ENCODE data around the gene LAMB2.

LAMB2 gene

DNA sequence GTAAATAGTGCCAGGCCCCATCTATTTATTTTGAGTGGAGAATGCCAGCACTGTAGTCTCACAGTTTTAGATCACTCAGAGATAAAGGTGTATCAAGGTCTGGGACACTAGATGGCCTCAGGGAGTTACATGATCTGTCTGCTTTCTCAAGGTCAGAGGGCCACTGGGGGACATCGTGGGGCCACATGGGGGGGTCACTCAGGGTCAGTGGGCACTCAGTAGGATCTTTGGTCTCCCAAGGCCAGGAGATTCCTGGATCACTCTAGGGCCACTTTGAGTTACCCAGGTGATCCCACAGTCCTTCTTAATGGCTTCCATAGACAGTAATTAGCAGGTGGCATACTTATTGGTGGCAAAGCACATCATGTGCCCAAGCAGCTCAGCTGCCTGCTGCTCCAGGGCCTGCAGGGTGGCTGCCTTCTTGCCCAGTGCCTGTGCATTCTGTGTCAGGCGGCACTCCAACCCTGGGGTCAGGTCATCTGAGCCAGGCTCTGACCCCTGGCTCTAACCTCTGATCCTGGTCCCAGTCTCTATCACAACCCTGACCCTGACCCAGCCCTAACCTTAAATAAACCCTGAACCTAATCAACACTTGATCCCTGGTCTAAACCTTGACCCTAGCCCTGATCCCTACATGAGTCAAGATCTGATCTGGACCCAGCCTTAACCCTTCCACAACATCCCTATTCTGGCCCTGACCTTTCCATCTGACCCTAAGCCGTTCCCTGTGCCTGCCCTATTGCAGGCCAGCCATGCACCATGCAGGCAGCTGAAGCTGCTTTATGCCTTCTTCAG, 1.8 kb upstream of the LAMB2 start:
- Histone ChIP-seq H3K27me3 (ENCODE audit: control insufficient read depth in 5 of 5, insufficient read depth in 4 of 5, low read length in 5 of 5) (peaks cover 0 to 5% (median 2%) of the 10 kb centered on the region in 5 donors), H3K9me3 (ENCODE audit: control insufficient read depth in 5 of 5, low read length in 5 of 5) (no peaks in the 10 kb centered on the region), H3K36me3 (ENCODE audit: control insufficient read depth in 5 of 5, insufficient read depth in 5 of 5, low read length in 5 of 5) (peaks cover 0 to 19% (median 15%) of the 10 kb centered on the region in 5 donors), H3K4me1 (ENCODE audit: control insufficient read depth in 5 of 5, insufficient read depth in 5 of 5, low read length in 5 of 5) (peaks cover 7 to 41% (median 32%) of the 10 kb centered on the region in 5 donors), H3K9ac (ENCODE audit: low read length in 5 of 5) (peak overlapping the region in 1 of 5 donors; percentile 10), H3K4me3 (ENCODE audit: low read depth in 1 of 5, low read length in 5 of 5) (no peak overlapping the region), H3K27ac (ENCODE audit: low read depth, low read length) (no peak overlapping the region)

DNA sequence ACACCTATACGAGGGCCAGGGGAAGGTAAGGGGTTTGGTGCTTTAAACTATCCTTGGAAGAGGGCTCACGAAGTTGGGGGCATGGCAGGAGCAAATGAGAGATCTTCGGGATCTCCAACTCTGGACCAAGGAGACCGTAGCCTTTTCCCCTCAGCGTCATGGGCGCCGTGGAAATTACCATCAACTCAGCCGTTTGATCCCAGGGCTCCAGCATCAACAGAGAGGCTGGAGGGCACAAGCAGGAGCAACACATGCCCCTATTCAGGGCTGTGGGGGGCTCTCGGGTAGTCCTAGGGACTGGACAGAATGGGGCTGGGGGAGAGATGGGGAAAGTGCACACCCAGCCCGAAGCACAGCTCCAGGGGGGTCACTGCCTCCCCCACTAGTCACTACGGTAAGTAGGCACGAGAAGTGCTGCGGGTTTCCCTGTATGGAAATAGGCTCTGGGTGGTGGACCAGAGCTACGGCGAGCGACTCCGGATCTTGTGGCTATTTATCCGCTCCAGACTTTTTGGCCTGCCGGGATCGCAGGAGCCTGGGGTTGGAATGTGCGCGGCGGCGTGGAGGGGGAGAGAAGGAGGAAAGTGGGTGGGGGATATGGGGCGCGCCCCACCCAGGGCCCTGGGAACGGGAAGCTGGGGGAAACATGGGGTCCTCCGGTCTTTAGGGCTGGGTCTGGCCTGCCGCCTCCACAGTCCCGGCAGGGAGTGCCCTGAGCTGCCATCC, 539 bp upstream of the LAMB2 start:
- peaks cover 0 to 32% (median 28%) of the 10 kb centered on the region in 5 donors for H3K36me3 ChIP-seq (ENCODE audit: control insufficient read depth in 5 of 5, insufficient read depth in 5 of 5, low read length in 5 of 5)
- peak overlapping the region; percentile 49 to 91 (median 70) for H3K9ac ChIP-seq (ENCODE audit: low read length in 5 of 5)
- peak overlapping the region; percentile 72 to 95 (median 86) for H3K4me3 ChIP-seq (ENCODE audit: low read depth in 1 of 5, low read length in 5 of 5)
- peaks cover 0 to 5% (median 0%) of the 10 kb centered on the region in 5 donors for H3K27me3 ChIP-seq (ENCODE audit: control insufficient read depth in 5 of 5, insufficient read depth in 4 of 5, low read length in 5 of 5)
- H3K27ac ChIP-seq (ENCODE audit: low read depth, low read length) = peak overlapping the region; percentile 75
- H3K9me3 ChIP-seq (ENCODE audit: control insufficient read depth in 5 of 5, low read length in 5 of 5) = no peaks in the 10 kb centered on the region
- H3K4me1 ChIP-seq (ENCODE audit: control insufficient read depth in 5 of 5, insufficient read depth in 5 of 5, low read length in 5 of 5) = peaks cover 7 to 41% (median 32%) of the 10 kb centered on the region in 5 donors

DNA sequence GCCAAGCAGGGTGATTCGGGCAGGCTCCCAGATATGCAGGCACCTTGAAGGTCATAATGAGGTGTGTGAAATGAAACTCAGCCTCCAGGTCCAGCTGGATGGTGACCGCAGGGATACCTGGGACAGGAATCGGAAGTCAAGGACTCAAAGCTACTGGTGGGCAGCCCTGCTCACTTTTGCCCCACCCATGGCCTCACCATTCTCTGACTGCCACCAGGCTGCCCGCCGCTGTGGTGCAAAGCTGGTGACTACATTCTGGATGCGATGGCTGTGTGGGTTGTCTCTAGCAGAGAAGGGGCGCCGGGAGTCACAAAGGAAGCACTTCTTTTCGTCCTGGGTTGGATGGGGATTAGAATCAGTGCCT, 795 bp downstream of the LAMB2 start:
- no peaks in the 10 kb centered on the region for H3K27me3 ChIP-seq (ENCODE audit: control insufficient read depth in 5 of 5, insufficient read depth in 4 of 5, low read length in 5 of 5)
- H3K4me3 ChIP-seq (ENCODE audit: low read depth in 1 of 5, low read length in 5 of 5) = peak overlapping the region; percentile 72 to 95 (median 86)
- H3K36me3 ChIP-seq (ENCODE audit: control insufficient read depth in 5 of 5, insufficient read depth in 5 of 5, low read length in 5 of 5) = peaks cover 0 to 40% (median 34%) of the 10 kb centered on the region in 5 donors
- H3K27ac ChIP-seq (ENCODE audit: low read depth, low read length) = peak overlapping the region; percentile 75
- H3K9me3 ChIP-seq (ENCODE audit: control insufficient read depth in 5 of 5, low read length in 5 of 5) = no peaks in the 10 kb centered on the region
- H3K9ac ChIP-seq (ENCODE audit: low read length in 5 of 5) = peak overlapping the region; percentile 47 to 93 (median 87)
- H3K4me1 ChIP-seq (ENCODE audit: control insufficient read depth in 5 of 5, insufficient read depth in 5 of 5, low read length in 5 of 5) = peaks cover 7 to 41% (median 32%) of the 10 kb centered on the region in 5 donors

DNA sequence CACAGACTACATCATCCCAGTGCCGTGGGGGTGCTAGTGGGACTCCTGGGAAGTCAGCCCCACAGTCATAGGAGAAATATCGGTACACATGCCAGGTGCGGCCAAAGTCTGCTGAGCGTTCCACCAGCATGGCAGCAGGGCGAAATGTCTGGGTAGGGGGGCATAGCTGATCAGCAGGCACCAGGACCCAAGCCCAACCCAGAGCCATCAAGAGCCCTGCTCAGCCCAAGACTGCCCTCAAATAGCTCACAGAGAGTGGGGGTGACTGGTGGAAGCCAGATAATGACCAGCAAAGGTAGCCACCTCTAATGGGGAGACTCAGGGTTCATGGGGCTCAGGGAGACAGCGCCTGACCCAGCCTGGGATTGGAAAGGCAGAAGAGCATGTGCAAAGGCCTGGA, 1.3 kb downstream of the LAMB2 start:
- H3K27me3 ChIP-seq (ENCODE audit: control insufficient read depth in 5 of 5, insufficient read depth in 4 of 5, low read length in 5 of 5) = no peaks in the 10 kb centered on the region
- H3K27ac ChIP-seq (ENCODE audit: low read depth, low read length) = no peak overlapping the region
- H3K36me3 ChIP-seq (ENCODE audit: control insufficient read depth in 5 of 5, insufficient read depth in 5 of 5, low read length in 5 of 5) = peaks cover 0 to 44% (median 39%) of the 10 kb centered on the region in 5 donors
- no peaks in the 10 kb centered on the region for H3K9me3 ChIP-seq (ENCODE audit: control insufficient read depth in 5 of 5, low read length in 5 of 5)
- peaks cover 7 to 41% (median 32%) of the 10 kb centered on the region in 5 donors for H3K4me1 ChIP-seq (ENCODE audit: control insufficient read depth in 5 of 5, insufficient read depth in 5 of 5, low read length in 5 of 5)
- H3K4me3 ChIP-seq (ENCODE audit: low read depth in 1 of 5, low read length in 5 of 5) = peak overlapping the region; percentile 72 to 95 (median 86)
- peak overlapping the region; percentile 56 to 93 (median 87) for H3K9ac ChIP-seq (ENCODE audit: low read length in 5 of 5)

DNA sequence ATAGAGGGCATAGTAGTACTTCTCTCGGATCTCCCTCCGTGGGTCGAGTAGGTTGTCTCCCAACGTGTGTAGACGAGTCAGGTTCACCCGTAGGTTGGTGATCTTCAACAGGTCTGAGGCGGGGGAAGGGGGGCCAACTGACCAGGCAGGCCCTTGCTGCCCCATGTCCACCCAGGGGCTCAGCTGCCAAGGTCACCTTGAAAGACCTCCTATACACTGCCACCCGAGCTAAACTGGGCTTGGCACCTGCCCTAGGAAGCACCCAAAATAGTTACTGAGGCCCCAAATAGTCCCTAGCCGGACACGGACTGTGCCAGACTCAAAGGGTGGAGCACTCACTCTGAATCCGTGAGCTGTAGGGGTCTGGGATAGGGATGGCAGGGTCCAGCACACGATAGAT, 1.8 kb downstream of the LAMB2 start:
- Histone ChIP-seq H3K27ac (ENCODE audit: low read depth, low read length) (no peak overlapping the region), H3K36me3 (ENCODE audit: control insufficient read depth in 5 of 5, insufficient read depth in 5 of 5, low read length in 5 of 5) (peaks cover 0 to 49% (median 45%) of the 10 kb centered on the region in 5 donors), H3K9ac (ENCODE audit: low read length in 5 of 5) (peak overlapping the region in 4 of 5 donors; percentile 48 to 91 (median 72)), H3K9me3 (ENCODE audit: control insufficient read depth in 5 of 5, low read length in 5 of 5) (no peaks in the 10 kb centered on the region), H3K4me1 (ENCODE audit: control insufficient read depth in 5 of 5, insufficient read depth in 5 of 5, low read length in 5 of 5) (peaks cover 7 to 41% (median 32%) of the 10 kb centered on the region in 5 donors), H3K4me3 (ENCODE audit: low read depth in 1 of 5, low read length in 5 of 5) (peak overlapping the region in 2 of 5 donors; percentile 83 to 88), H3K27me3 (ENCODE audit: control insufficient read depth in 5 of 5, insufficient read depth in 4 of 5, low read length in 5 of 5) (no peaks in the 10 kb centered on the region)

DNA sequence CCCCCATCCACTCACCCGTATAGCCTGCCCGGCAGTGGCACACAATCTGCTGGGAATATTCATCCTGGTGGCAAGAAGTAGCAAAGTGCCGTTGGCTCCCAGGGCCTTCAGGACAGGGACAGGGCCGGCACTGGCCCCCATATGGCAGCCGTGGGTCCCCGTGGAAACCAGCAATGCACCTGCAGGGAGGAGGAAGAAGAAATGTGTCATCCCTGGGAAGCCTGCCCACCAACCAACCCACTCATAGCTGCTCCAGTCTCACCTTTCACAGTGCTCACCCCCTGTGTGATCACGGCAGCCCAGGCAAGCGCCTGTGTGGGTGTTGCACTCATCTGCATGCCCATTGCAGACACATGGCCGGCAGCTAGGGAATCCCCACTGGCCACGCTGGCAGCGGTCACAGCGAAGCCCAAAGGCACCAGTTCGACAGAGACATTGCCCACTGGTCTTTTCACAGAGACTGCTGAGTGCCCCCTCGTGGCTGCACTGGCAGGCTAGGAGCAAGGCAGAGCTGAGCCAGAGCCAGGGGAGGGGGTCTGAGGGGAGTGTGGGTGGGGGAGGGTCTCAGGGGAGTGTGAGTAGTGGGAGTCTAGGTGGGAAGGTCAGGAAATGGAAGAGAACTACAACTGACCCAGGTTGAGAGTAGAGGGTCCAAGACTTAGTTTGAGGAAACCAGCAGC, 7.7 kb downstream of the LAMB2 start:
- peaks cover 0 to 86% (median 82%) of the 10 kb centered on the region in 5 donors for H3K36me3 ChIP-seq (ENCODE audit: control insufficient read depth in 5 of 5, insufficient read depth in 5 of 5, low read length in 5 of 5)
- H3K27ac ChIP-seq (ENCODE audit: low read depth, low read length) = no peak overlapping the region
- peaks cover 0 to 12% (median 9%) of the 10 kb centered on the region in 5 donors for H3K4me1 ChIP-seq (ENCODE audit: control insufficient read depth in 5 of 5, insufficient read depth in 5 of 5, low read length in 5 of 5)
- H3K9me3 ChIP-seq (ENCODE audit: control insufficient read depth in 5 of 5, low read length in 5 of 5) = no peaks in the 10 kb centered on the region
- no peak overlapping the region for H3K9ac ChIP-seq (ENCODE audit: low read length in 5 of 5)
- no peaks in the 10 kb centered on the region for H3K27me3 ChIP-seq (ENCODE audit: control insufficient read depth in 5 of 5, insufficient read depth in 4 of 5, low read length in 5 of 5)
- no peak overlapping the region for H3K4me3 ChIP-seq (ENCODE audit: low read depth in 1 of 5, low read length in 5 of 5)

DNA sequence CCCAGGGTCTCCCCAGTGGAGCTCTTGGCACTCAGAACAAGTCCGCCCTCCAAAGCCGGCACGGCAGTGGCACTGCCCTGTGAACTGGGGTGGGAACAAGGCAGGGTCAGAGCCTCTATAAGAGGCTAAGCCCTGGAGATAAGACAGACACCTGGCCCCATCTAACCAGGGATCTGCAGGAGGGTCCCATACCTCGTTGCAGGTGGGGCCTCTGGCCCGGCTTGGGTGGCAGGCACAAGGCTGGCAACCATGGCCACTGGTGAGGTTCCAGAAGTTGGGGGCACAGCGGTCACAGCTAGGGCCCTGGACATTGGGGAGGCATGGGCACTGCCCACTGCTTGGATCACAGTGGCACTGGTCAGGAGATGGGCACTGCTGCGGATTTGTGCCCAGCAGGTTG, 8.6 kb downstream of the LAMB2 start:
- no peaks in the 10 kb centered on the region for H3K27me3 ChIP-seq (ENCODE audit: control insufficient read depth in 5 of 5, insufficient read depth in 4 of 5, low read length in 5 of 5)
- H3K27ac ChIP-seq (ENCODE audit: low read depth, low read length) = no peak overlapping the region
- peaks cover 8 to 19% (median 17%) of the 10 kb centered on the region in 5 donors for H3K4me1 ChIP-seq (ENCODE audit: control insufficient read depth in 5 of 5, insufficient read depth in 5 of 5, low read length in 5 of 5)
- H3K4me3 ChIP-seq (ENCODE audit: low read depth in 1 of 5, low read length in 5 of 5) = no peak overlapping the region
- peaks cover 0 to 76% (median 73%) of the 10 kb centered on the region in 5 donors for H3K36me3 ChIP-seq (ENCODE audit: control insufficient read depth in 5 of 5, insufficient read depth in 5 of 5, low read length in 5 of 5)
- H3K9ac ChIP-seq (ENCODE audit: low read length in 5 of 5) = no peak overlapping the region
- no peaks in the 10 kb centered on the region for H3K9me3 ChIP-seq (ENCODE audit: control insufficient read depth in 5 of 5, low read length in 5 of 5)

DNA sequence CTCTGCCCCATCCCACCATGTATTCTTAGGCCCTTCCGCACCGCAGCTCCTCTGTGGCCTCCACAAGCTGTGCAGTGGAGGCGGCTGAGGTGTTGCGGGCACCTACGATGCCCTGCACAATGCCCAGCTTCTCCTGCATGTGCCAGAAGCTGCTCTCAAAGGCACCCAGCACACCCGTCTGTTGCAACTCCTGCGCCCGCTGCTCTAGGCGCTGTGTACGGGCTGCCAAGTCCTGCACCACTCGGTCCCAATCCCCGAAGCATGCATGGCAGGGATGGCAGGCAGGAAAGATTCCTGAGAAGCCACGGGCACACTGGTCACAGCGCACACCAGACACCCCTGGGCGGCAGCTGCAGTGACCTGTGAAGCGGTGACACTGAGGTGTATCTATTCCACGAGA, 9.2 kb downstream of the LAMB2 start:
- no peak overlapping the region for H3K27ac ChIP-seq (ENCODE audit: low read depth, low read length)
- no peak overlapping the region for H3K9ac ChIP-seq (ENCODE audit: low read length in 5 of 5)
- peaks cover 11 to 25% (median 22%) of the 10 kb centered on the region in 5 donors for H3K4me1 ChIP-seq (ENCODE audit: control insufficient read depth in 5 of 5, insufficient read depth in 5 of 5, low read length in 5 of 5)
- no peaks in the 10 kb centered on the region for H3K27me3 ChIP-seq (ENCODE audit: control insufficient read depth in 5 of 5, insufficient read depth in 4 of 5, low read length in 5 of 5)
- H3K36me3 ChIP-seq (ENCODE audit: control insufficient read depth in 5 of 5, insufficient read depth in 5 of 5, low read length in 5 of 5) = peaks cover 0 to 74% (median 70%) of the 10 kb centered on the region in 5 donors
- H3K9me3 ChIP-seq (ENCODE audit: control insufficient read depth in 5 of 5, low read length in 5 of 5) = no peaks in the 10 kb centered on the region
- no peak overlapping the region for H3K4me3 ChIP-seq (ENCODE audit: low read depth in 1 of 5, low read length in 5 of 5)

DNA sequence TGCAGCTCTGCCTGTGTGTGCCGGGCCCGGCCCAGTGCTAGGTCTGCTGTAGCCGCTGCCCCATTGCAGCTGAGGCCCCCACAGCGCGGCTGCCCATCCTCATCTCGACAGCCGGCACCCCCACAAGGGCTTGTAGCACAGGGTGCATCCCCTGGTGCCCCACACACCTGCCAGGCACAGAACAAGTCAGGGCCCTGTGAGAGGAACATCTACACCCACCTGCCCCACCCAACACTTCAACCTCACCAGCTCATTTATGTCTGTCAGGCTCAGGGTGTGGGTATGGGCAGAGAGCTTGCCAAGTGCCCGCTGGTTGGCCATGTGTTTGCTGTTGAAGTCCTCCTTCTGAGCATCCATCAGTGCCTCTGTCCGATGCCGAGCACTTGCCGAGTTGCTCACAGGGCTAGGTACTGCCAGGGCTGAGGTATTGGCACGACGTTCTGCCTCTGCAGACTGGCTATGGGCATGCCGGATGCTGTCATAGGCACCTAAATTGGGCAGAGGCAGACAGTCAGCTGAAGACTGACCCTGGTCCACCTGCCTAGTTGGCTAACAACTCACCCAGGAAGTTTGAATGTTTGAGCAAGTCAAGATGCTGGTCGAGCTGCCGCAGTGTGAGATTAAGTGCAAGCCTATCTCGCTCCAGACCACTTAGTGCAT, 9.8 kb downstream of the LAMB2 start:
- Histone ChIP-seq H3K4me3 (ENCODE audit: low read depth in 1 of 5, low read length in 5 of 5) (no peak overlapping the region), H3K9me3 (ENCODE audit: control insufficient read depth in 5 of 5, low read length in 5 of 5) (no peaks in the 10 kb centered on the region), H3K36me3 (ENCODE audit: control insufficient read depth in 5 of 5, insufficient read depth in 5 of 5, low read length in 5 of 5) (peaks cover 0 to 74% (median 65%) of the 10 kb centered on the region in 5 donors), H3K4me1 (ENCODE audit: control insufficient read depth in 5 of 5, insufficient read depth in 5 of 5, low read length in 5 of 5) (peaks cover 11 to 27% (median 26%) of the 10 kb centered on the region in 5 donors), H3K27ac (ENCODE audit: low read depth, low read length) (no peak overlapping the region), H3K27me3 (ENCODE audit: control insufficient read depth in 5 of 5, insufficient read depth in 4 of 5, low read length in 5 of 5) (no peaks in the 10 kb centered on the region), H3K9ac (ENCODE audit: low read length in 5 of 5) (peak overlapping the region in 1 of 5 donors; percentile 3)

Data from subcutaneous abdominal adipose tissue (tissue), 5 donors.